GM18873 (cell line): ENCODE measurements around the gene COL11A2.

ENCODE experiments used
- ATAC-seq: cut with Tn5 transposase; IDR thresholded peaks from one replicate; pipeline ENCODE4 v1.9.1; 2021; ENCODE audit warnings: mild to moderate bottlenecking, moderate library complexity, moderate number of reproducible peaks; ENCODE audit not compliant: unreplicated experiment, low FRiP score

The COL11A2 gene

DNA sequence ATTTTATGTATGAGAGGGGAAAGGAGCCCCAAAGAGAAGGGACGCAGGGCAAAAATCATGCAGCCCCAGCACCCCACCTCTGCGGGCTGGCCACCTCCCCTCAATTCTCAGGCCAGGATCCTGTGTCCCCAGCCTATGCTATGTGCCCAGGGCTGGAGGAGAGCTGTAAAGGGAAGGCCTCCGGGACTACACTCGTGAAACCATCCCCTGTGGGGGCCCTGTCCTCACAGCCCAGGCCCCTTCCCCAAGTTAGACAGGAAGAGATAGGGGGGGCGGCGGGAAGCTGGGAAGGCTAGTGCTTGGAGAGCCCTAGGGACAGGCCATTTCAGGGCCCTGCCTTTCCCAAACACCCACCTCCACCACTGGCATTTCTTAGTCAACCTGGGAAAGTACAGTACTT, 1.4 kb upstream of the COL11A2 start:
- ATAC-seq = no peak

DNA sequence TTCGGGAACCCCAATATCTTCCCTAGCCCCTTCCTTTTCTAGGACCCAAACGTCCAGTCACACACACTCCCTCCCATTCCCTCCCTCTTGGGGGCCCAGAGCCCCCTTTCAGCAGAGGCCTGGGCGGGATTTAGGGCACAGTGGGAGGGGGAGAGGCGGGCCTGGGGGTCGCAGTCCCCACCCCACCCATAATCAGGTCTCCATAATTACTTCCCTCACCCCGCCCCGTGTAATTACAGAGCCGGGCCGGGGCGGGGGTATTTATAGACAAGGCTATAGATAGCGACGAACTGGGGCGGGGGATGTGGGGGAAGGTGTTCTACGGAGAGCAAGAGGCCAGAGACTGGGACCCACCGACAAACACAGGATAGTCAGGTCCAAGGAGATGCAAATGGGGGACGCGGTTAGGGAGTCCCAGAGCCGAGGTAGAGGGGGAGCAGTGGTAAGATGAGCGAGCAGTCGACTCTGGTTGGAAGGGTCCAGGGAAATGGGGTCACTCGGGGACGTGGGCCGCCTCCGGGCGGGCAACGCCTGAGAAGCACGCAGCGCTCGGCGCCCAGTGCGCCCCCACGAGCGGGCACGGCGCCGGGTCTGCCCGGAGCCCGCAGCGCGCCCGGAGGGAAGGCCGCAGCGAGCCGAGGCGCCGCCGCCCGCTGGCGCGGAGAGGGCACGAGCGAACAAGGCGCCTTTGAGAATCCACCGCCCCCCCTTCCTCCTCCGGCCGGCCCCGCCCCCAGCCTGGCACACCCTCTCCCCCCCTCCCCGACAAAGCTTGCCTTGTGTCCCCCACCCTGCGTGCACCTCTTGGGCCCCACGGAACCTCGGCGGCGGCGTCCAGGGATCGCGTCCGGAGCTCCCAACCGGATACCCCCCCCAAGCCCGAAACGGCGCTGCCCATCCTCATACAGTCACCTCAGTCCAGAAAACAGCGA, 670 bp upstream of the COL11A2 start:
- ATAC-seq = no peak

DNA sequence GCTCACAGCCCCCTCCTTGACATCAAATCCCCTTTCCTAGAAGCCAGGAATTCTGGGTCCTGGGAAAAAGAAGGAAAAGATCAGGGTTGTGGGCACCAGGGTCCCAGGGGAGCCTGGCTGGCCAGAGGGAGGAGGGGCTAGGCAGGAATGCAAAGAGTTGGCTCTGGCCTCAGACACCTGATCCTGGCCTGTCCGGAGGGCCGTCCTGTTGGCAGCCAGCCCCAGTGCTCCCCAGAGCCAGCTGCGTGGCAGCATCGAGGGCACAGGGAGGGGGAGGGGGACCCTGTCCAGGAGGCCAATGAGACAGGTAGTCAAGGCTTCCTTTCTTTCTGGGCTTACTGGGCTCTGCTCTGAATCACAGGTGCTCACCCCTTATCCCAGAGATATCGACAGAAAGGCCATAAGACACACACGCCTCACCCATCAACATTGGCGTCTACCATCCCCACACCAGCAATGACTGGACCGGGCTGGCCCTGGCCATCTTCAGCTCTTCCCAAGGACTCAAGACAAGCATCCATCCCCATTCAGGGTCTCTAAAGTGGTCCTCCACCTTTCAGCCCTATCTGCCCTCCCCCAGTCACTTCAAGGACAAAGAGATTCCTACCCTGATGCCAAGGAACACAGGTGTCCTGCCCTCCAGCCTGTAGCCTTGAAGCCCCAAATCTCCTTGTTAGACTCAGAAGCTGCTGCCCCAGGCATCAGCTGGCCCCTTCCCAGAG, 723 bp downstream of the COL11A2 start:
- ATAC-seq = no peak

DNA sequence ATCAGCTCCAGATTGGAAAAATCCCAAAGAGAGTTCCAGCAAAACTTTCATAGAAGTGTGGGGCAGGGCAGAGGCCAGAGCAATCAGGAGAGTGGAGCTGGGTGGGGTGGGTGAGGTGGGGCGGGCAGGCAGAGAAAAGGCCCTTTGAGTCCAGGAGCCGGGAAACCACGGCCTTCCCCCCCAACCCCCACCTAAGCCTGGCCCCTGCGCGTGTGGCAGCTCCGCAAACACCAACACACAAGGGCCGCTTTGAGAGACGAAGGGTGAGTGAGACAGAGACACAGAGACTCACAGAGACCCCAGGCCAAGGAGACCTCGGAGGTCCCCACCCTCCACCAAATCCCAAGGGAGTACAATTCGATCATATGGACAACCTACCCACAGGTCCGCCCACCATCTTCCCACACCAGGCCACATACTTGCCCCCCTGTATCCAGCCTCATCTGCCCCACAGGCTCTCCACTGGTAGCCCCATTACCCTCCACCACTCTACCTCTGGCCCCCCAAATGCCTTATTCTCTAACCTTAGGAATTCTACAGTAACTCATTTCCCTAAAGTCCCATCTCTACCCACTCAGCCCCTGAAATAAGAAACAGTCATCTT, 1.7 kb downstream of the COL11A2 start:
- ATAC-seq = no peak

DNA sequence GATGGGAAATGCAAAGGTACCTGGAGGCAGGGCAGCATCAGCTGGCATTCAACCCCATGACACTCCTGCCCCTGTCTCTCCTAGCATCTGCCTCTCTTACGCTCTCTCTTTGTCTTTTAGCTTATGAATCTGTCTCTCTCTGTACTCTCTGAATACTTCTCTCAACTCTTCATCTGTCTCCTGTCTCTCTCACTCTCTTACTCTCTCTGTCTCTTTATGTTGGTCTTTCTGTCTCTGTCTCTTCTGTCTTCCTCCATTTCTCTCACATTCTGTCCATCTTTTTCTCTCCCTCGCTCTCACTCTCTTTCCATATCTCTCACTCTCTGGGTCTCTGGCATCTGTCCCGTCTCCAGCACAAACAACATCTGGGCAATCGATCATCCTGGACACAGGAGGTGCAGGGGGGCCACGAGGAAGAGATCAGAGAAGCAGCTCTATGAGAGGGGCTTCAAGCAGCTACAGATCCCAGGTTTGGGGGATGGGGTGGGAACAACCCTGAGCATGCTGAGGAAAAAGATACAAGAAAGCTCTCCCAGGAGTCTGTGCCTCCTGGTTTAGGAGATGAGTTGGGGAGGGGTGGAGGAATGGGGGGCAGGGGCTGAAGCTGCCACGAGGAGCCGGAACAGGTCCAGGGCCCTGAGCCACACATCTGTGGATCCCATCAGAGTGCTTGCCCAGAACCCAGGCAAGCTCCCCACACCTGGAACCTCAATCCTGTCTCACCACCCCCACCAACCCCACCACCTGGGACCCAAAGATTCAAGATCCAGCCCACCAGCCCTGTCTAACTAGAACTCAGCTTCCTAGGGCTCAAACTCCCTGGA, 2.4 kb downstream of the COL11A2 start:
- ATAC-seq = no peak

DNA sequence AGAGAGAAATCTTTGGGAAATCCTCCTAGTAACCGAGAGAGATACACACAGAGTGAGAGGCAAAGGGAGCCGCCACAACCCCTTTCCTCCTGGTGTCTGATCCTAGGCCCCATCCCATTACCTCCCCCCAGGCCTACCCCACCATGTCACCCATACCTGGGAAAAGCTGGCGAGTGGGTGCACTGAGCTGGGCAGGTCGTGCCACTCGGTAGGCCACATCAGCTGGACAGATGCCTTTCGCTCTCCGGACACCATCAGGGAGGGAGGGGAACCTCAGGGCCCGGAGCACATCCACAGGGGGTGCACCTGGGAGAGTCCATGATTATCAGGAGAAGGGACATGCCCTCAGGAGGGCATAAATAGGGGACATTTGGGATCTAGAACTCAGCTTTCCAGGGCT, 3.1 kb downstream of the COL11A2 start:
- ATAC-seq = no peak

DNA sequence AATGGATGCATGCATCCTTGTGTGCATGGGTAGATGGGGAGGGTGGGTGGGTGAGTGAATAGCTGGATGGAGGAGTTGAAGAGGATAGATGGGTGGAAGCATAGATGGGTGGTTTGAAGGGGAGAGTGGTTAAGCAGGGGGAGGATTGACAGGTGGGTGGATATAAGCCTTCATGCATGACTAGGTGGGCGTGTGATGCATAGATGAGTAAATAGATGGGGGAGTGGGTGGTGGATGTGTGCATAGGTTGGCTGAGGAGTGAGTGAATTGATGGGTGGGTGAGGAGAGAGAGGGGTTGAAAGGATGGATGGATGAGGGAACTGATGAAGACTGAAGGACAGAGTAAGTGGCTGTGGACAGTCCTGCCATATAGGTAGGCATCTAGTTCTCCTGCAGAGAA, 4.5 kb downstream of the COL11A2 start:
- ATAC-seq = no peak

DNA sequence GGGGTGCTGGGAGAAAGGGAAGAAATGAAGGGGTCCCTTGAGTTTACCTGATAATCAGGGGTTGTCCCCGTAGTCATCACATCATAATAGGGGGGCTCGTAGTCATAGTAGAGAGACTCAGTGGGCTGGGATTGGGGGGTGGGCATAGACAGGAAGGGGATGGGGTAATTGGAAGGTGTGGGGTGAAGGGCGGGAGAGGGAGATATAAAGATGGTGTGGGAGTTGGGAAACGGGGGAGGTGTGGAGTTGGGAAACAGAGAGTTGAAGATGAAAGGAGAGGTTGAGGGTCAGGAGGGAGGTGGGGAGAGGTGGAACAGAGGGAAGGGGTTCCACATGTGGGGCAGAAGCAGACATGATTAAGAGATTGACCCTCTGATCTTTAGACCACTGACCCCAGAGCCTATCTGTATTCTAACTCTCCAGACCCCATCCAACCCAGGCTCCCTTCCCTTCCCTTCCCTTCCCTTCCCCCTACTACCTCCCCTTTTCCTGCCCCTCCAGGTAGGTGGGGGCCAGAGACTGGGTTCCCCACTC, 6.5 kb downstream of the COL11A2 start:
- no peak for ATAC-seq

DNA sequence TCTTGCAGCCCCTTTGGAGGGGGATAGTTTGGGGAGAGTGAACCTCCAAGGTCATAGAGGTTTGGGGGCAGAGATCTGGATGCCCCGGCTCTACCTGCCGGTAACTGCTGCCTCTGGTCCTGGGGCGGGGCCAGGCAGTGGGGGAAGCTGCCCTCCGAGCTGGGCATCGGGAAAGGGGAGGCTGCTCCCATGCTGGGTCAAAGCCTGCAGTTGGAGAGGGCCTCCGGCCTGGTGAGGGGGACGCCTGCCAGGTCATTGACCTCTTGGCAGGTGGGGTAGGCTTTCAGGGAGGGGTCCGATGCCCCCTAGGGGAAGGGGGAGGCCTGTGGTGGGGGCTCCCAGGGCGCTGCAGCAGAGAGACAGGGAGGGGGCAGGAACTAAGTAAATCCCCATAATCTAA, 7.1 kb downstream of the COL11A2 start:
- ATAC-seq = no peak

DNA sequence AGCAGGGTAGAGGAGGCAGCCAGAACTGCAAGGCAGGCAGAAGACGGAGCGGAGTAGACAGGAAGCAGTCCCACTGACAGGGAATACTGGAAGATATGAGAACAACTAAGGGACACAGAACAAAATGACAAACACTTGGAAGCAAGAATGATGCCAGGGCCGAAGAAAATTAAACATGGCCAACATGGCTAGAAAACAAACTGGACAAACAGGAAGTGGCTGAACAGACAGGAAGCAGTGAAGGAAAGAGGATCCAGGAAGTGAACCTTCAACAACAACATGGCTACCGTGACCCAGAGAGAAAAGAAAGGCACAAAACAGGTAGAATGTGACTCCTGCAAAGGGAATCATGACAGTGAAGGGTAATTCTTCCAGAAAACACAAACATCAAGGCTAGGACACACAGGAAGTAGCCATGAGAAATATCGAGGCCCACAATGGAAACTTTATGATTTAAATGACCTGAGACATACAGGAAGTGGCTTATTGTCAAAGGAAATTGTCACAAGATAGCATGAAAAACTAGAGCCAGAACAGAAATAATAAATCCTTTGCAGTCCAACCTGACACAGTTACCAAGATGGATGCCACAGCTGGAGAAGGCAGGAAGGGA, 9.1 kb downstream of the COL11A2 start:
- no peak for ATAC-seq

DNA sequence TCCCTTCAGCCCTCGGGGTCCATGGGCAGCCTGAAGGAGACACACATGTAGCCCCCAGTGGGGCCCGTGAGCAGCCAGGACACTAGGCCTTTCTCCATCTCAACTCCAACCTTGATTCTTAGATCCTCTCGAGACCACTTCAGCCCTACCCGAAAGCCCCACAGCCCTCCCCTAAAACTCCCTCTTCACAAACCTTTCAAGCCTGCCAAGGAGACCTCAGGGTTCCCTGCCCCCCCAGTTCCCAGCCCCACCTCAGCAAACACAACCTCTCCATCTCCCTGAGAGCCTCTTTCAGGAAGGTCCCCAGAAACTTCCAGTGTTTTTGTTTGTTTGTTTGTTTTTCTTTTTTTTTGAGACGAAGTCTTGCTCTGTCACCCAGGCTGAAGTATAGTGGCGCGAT, 11.1 kb downstream of the COL11A2 start:
- no peak for ATAC-seq

DNA sequence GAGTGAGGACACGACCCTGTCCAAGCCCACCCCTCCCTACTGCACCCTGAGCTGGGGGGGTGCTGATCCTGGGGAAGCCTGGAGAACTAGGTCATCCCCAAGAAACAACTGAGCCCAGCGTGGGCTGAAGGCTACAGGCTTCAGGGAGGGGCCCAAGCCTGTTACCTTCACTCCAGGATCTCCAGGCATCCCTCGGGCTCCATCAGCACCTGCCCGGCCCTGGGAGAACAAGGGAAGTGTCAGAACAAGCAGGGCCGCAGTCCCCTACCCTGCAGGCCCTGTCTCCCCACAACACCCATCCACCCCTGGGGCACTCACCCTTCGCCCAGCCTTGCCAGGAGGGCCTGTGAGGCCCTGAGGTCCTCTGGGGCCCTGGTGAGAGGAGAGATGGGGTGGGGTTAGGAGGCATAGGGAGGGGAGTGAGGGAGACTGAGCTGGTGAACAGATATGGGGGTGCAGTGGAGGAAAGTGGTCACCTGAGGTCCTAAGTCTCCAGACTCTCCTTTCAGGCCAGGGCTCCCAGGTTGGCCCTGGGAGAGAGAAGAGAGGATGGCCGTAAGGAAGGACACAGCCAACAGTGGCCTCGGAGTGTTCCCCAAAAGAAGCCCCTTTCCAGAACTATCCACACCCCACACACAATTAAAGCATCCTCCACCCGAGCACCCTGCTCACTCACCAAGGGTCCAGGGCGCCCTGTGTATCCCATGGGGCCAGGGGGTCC, 13.4 kb downstream of the COL11A2 start:
- ATAC-seq = no peak

DNA sequence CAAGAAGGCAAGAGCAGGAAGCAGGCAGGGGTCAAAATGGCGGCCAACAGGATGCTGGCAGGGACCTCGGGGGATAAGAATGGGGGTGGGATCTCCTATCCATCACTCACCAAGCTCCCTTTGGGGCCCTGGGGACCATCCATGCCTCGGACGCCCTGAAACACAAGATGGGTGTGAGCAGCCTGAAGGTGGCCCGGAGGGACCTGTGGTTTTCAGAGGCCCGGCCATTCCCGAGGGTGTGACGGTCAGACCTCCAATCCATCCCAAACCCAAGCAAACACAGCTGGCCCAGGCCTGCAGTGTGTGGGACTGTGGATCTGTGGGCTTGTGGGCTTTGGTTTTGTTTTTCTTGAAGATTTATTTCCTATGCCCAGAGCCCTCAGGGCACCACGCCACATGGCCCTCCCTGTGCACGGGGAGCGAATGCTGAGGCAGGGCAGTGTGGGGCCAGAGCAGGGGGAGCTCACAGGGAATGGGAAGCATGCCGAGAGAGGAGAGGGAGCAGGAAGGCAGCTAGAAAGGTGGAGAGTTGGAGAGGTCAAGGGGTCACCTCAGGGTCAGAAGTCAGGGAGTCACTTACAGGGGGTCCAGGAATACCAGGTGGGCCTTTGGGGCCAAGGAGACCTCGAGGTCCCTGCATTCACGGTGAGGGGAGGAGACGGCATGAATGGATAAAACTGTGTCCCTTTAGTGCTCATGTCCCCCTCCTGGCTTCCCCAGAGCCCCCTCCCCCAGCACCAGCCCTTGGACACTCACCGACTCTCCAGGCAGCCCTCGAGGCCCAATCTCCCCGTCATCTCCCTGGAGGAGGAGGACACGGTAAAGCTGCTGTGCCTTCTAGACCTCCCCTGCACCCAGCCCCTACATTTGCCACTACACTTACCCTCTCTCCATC, 14.5 kb downstream of the COL11A2 start:
- no peak for ATAC-seq

DNA sequence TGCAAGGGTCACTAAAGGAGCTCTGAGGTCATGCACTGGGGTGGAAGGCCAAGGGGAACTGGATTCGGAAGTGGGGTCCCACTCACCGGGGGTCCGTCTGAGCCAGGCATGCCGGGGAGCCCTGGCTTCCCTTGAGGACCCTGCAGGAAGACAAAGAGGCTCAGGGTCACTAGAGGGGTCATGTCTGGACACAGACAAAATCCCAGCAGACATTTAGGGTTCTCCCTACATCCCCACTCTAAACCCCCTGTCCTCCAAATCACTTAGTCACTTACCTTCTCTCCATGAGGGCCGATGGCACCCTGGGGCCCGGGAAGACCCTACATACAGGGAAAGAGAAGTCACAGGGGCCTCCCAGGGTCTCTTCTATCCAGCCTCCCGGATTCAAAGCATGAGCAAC, 15.4 kb downstream of the COL11A2 start:
- ATAC-seq = no peak

DNA sequence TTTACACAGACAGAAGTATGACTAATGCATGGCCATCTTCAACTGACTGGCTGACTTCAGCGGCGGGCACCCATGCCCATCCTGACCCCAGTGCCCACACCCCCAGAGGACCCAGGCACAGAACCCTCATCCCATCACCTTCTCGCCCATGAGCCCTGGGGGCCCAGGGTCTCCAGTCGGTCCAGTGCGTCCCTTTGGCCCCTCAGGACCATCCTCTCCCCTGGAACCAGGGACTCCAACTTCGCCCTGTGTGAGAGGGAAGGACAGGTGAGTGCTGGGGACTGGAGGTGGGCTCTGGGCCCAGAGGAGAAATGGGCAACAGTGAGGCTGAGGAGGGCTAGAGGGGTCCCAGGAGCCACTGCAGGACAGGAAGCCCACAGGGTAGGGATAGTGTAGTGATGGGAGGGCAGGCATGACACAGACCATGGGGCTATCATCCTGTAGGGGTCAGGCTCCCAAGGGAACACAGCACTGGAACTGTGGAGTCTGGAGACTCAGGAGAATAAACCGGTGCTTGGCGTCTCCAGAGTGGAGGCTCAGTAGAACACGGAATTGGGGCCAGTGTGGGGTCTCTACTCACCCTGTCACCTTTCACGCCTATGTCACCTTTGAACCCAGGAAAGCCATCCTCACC, 16.7 kb downstream of the COL11A2 start:
- ATAC-seq = no peak

DNA sequence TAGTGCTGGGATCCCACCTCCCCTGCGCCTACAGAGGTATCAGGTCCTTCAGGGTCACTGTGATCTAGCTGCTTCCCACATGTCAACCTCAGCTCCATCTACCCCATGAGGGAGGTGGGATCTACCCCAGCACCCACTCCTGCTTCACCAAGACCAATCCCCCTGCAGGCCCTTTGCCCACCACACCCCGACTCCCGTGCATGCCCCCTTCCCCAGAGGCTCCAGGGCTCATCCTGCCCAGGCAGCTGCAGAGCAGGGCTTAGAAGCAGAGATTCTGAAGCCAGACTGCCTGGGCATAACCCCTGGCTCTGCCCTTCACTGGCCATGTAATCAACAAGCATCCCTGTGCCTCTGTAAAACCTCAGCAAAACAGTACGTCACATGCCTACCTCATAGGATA, 17.5 kb downstream of the COL11A2 start:
- no peak for ATAC-seq

DNA sequence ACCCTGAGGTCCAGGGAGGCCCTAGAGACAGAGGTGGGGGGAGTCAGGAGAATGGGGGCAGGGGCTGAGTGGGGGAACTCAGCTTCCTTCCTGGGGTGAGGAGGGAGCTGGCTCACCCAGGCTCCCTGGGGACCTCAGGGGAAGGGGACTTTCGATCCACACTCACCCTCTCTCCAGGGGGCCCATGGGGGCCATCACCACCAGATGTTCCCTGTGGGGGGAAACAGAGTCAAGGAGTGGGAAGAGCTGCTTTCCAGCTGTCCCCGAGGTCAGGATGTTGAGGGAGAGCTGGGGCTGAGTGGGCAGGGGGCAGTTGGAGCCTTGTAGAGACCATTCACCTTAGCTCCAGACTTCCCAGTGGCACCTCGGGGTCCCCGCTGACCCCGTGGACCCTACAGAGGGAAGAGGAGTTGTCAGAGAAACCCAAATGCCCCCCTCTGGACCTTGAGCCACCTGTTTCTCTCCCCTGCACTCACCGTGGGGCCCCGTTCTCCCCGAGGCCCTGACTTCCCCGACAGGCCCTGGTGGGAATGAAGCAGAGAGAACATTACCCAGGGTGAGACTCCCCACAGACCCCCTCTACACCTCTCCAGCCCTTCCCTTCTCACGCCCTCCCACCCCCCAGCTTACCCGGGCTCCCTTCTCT, 18.6 kb downstream of the COL11A2 start:
- no peak for ATAC-seq
